DMS53 treated with DMSO at 0.1 percent for 48 hours (cell line): Measurements from ENCODE around the gene MKRN1.
"Not testable (repeated sequence)": the region's sequence is repeated elsewhere in the genome, so short reads cannot be mapped to it uniquely, and the experiment has no call there.

Source experiments
- DNase-seq: peaks from one replicate; lab custom pipeline; 2025; ENCODE audit not compliant: unreplicated experiment; lab: John Stamatoyannopoulos, UW

Gene MKRN1

DNA sequence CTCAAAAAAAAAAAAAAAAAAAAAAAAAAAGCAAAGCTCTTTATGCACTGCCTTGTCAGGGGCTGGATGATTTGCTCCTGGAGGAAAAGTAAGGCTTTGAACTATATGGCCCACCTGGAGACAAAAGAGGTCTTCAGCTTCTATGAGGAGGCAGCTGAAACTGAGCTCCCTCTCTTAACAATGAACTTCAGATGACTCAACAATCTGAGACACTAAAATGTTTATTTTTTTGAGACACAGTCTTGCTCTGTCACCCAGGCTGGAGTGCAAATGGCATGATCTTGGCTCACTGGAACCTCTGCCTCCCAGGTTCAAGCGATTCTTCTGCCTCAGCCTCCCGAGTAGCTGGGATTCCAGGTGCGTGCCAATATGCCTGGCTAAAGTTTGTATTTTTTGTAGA lies 38.7 kb downstream of the MKRN1 start:
- DNase-seq = no peak

DNA sequence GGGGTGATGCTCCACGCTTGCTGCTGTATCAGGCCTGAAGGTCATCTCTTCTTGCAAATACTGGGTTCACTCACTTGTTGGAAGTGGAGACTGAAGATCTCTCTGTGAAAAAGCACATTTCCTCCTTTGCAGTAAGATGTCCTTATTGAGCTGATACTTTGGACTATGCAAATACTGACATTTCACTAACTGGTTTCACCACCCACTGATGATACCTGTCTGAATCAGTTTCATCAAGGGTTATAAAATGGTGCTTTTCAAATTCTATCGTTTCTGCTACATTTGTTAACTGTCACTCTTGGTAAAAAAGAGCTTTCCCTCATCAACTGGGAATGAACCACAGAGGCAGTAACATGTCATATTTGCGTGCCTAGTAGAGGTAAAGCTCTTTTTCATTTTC lies 39.9 kb downstream of the MKRN1 start:
- DNase-seq = no peak

DNA sequence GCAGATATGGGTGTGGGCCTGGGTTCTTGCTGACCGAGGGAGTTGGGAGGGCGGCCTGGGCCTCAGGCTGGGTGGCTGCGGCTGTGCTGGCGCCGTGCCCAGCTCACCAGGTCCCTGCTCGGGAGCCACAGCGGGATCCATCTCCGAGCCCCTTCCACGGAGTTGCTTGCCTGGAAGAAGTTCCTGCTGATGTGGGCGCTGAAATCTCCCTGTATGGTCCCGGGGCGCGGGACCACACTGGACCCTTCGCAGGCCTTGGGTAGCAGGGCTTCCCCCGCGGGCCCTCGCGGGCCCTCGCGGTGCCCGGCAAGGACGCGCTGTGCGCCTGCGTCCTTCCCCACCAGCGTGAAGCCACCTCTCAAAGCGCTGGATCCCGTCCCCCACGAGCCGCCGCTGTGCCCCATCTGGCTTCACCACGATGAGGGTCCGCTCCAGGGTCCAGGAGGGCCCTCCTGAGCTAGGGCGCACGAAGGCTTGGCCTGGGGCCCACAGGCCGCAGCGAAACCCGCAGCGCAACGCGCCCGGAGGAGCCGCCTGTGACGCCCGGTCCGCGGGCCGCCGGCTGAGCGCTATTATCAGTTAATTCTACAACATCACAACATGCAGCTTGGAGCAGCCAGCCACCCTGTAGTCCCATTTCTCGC lies 43.9 kb downstream of the MKRN1 start:
- no peak for DNase-seq

DNA sequence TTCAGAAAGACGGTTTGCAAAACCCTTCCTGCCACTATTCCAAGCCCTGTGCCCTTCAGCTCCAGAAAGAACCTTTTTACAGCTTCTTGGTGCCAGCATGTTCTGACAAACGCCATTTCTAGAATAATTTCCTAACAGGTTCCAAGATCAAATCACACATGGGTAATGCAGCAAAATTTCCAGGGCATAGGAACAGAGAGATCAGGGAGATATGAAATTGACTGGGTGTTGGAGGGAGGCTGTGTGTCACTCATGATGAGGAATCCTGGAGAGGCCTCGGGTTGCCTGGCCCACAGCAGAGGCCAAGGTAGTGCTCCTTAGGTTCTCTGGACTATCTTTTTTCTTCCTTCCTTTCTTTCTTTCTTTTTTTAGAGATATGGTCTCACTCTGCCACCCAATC lies 45.9 kb downstream of the MKRN1 start:
- no peak for DNase-seq

DNA sequence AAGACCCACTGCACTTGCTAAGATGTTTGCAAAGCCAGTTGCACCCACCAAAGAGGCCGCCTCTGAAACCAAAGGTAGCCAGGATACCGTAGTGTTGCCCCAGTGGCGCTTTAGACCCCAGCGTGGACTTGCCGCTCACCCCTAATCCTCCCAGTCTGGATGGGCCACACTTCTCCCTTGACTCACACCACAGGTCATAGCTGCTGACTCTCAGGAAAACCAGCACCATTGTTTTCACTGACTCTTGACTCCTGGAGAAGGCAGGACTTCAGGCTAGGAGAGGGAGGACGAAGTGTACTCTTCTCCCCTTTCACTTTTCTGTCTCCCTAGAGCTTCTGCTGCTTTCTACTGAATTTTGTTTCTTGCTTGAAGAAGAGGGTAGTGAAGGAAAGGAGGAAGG lies 53.2 kb downstream of the MKRN1 start:
- DNase-seq = no peak

DNA sequence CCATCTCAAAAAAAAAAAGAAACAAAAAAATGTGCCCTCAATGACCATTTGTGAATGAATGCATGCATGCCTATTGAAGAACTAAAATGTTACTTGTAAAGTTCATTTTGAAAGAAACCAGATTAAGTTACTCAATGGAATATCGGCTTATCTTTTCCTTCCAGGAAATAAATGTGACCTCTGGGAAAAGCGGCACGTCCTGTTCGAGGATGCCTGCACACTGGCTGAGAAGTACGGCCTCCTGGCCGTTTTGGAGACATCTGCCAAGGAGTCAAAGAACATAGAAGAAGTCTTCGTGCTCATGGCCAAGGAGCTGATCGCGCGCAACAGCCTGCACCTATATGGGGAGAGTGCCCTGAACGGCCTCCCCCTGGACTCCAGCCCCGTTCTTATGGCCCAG lies 53.6 kb downstream of the MKRN1 start:
- no peak for DNase-seq

DNA sequence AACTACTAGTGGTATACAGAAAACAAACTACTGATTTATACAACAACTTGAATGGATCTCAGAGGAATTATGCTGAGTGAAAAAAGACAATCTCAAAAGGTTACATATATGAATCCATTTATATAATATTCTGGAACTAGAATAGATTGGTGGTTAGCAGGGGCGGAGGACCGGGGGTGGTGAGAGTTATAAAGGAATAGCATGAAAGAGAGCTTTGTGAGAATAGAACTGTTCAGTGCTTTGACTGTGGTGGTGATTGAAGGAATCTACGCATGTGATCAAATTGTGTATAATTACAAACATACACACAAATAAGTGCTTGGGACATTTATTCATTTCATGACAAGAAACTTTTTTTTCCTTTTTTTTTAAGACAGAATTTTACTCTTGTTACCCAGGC lies 55.8 kb downstream of the MKRN1 start:
- no peak for DNase-seq

DNA sequence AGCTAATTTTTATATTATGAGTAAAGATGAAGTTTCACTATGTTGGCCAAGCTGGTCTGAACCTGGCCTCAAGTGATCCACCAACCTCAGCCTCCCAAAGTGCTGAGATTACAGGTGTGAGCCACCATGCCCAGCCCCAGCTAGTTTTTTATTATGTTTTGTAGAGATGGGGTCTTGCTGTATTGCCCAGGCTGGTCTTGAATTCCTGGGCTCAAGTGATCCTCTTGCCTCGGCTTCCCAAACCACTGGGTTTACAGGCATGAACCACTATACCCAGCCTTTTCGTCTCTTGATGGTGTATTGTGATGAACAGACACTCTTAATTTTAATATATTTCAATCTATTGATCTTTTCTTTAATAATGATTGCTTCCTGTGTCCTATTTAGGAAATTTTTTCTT lies 57.8 kb downstream of the MKRN1 start:
- no peak for DNase-seq

DNA sequence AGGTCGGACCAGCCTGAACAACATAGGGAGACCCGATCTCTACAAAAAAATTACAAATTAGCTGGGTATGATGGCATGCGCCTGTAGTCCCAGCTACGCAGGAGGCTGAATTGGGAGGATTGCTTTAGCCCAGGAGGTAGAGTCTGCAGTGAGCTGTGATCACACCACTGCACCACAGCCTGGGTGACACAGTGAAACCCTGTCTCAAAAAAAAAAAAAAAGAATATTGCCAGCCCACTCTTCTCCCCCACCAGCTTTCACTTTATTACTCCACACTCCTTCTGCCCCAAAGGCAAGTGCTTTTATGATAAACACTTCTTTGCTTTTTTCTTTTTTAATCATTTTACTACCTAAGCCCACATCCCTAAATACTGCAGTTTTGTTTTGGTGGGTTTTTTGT lies 60.7 kb downstream of the MKRN1 start:
- DNase-seq = no peak

DNA sequence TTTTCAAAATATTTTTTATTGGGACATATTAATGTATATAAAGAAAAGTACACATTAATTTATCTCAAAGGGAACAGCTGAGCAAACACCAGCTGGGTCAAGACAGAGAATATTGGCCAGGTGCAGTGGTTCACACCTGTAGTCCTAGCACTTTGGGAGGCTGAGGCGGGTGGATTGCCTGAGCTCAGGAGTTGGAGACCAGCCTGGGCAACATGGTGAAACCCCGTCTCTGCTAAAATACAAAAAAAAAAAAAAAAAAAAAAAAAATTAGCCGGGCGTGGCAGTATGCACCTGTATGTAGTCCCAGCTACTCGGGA lies 61.2 kb downstream of the MKRN1 start:
- peak; percentile 88 for DNase-seq

DNA sequence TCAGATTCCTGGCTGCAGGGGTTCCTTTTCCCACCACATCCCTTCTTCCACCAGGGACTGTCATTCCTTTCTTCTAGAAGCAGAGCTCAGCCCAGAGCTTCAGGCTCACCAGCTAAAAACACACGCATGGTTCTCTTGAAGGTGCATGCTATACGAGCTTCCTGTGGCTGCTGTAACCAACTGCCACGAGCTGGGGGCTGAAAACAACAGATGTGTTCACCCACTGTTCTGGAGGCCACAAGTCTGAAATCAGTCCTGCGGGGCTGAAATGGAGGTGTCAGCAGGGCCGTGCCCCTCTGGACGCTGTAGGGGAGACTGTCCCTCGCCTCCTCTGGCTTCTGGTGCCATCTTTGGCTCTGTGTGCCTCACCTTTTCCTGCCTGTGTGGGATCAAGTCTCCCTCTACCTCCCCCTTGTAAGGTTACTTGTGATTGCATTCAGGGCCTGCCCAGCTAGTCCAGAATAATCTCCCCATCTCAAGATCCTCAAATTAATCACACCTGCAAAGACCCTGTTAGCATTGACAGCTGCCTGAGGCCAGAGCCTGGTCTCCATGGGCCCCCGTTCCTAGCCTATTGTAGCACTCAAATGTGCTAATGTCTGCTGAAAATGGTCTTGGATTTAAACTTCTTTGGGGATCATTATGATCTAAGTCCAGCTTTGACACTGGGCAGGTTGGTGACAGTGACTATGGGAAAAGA lies 61.7 kb downstream of the MKRN1 start:
- peak; percentile 59 for DNase-seq

DNA sequence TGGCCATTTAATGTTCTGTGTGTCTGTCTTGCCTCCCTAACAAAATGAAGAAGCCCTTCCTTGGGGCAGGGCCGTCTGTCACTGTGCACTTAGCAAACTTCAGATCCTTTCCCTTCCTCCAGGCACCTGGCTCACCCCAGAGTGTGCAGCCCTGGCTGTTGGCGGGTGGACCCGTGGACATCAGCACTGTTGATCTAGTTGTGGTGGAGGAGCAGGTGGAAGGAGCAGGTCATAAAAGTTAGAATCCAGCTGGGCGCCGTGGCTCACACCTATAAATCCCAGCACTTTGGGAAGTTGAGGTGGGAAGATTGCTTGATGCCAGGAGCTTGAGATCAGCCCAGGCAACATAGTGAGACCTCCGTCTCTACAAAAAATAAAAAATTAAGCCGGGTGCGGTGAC lies 62.7 kb downstream of the MKRN1 start:
- DNase-seq = peak; percentile 15

DNA sequence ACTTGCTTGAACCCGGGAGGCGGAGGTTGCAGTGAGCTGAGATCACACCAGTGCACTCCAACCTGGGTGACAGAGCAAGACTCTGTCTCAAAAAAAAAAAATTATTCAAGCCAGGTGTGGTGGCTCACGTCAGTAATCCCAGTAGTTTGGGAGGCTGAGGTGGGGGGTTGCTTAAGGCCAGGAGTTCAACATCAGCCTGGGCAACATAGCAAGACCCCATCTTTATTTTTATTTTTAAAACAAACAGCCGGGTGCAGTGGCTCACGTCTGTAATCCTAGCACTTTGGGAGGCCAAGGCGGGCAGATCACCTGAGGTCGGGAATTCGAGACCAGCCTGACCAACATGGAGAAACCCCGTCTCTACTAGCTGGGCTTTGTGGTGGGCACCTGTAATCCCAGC lies 63.5 kb downstream of the MKRN1 start:
- not testable (repeated sequence) for DNase-seq

DNA sequence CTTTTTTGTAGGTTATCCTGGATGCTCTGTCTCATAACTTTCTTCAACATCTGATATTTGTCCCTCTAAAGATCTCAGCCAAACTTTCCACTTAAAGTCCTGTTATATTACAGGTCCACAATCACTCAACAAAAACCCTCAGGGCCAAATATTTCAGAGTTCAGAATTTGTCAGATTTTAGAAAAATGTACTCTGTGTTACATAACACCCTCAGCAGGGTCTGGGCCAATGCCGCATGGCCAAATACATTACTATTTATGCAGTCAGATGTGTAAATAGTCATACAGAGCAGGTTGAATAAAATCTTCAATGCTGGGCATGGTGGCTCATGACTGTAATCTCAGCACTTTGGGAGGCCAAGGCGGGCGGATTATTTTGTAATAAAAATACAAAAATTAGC lies 63.9 kb downstream of the MKRN1 start:
- no peak for DNase-seq

DNA sequence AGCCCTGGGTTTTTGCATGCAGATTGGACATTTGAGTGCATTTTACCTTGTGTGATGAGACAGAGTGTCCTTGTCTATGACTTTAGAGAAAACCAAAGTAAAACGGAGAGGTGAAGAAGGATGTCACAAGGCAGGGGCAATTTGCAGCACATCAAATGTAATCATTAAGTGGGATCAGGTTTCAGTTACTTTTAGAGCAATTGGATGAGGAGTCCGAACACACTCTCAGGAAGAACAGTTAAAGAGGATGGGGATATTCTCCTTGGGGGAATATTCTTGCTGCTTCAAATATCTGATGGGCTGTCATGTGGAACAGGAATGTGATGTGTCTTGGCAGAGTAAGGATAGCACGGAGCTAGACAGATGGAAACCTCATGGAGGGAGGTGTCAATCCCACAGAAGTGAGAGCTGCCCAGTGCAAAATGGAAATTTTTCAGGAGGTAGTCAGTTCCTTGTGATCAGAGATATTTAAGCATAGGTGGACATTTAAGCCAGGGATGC lies 74.7 kb downstream of the MKRN1 start:
- DNase-seq = no peak

DNA sequence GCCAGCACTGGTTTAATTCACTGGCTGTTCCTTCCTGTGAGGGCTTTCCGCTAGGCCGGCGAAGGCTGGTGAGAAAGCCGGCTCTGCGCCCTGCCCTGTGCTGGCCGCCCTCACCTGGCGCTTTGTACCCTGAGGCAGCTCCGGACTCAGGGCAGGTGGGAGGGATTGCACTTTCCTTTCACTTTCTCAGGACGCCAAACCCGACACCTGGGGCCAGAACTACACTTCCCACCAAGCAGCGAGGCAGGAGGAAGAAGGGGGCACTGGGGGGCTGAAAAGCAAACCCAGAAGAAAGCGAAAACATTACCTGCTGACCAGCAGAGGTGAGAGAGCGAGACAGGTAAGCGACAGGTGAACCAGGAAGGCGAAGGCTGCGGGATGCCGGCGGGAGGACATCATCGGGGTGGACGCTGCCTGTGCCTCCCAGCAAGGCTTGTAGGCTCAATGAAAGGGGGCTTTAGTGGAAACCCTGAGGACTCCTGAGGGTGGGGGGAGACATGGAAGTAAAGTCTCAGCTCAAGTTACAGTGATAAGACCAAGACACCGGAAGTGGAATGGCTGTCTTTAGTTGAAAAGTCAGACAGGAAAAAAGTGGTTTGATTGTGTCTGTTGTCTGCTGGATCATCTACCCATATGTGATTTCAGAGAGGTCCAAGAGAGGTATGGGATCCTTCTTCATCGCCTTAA lies 75.3 kb downstream of the MKRN1 start, which contains the start of gene RAB19:
Gene RAB19 (plus strand): TSS at position 181 of the 687 bp plus-strand sequence. CDS start 3,589 bp downstream, outside the sequence.
- peak; percentile 80 for DNase-seq
